ENCODE data around the gene HPS6. TPM values are rescaled to one million over a fixed set of nuclear protein-coding genes. Genes with fewer than 3 reads are reported as not detected.

The HPS6 gene
- polyA plus RNA-seq, 10 donors, result 6.4 to 10.8 (median 8.5) TPM

DNA sequence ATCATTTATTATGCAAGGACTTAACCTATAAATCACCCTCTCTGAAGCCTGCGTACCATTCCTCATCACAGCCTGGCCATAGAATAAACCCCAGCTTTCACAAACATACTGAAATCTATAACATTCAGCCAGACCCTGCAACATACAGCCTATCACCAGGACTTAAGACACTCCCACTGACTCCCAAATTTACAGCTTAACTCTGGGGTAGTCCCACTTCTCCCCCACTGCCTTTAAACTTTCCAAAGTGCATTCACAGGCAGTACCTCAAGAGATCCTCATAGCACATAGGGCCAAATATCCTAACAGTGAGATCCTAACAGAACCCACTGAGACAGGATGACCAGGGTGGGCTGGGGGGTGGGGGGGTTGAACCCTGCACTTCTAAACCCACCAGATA is 51.5 kb downstream of the HPS6 start:
- no peak for DNase-seq

Other genes with a start within 250 kb of the HPS6 start
- 100 to 1,000 TPM in 4 of 10 donors, 10 to 100 TPM in 6; 59.9 to 151 (median 84.0) TPM for gene OGA, start 246.9 kb upstream of the HPS6 start, polyA plus RNA-seq (ENCODE audit: insufficient read length in 10 of 10)
- 1 to 10 TPM; 2.4 to 8.0 (median 3.1) TPM for gene KCNIP2, start 221.5 kb upstream of the HPS6 start, polyA plus RNA-seq (ENCODE audit: insufficient read length in 10 of 10)
- 10 to 100 TPM; 11.2 to 19.1 (median 13.3) TPM for gene ARMH3, start 9.2 kb upstream of the HPS6 start, polyA plus RNA-seq (ENCODE audit: insufficient read length in 10 of 10)
- 10 to 100 TPM; 63.9 to 86.7 (median 69.8) TPM for gene LDB1, start 55.0 kb downstream of the HPS6 start, polyA plus RNA-seq (ENCODE audit: insufficient read length in 10 of 10)
- gene PPRC1, start 67.7 kb downstream of the HPS6 start, polyA plus RNA-seq (ENCODE audit: insufficient read length in 10 of 10), result 10 to 100 TPM; 23.8 to 37.4 (median 30.8) TPM
- gene NOLC1, start 87.0 kb downstream of the HPS6 start, polyA plus RNA-seq (ENCODE audit: insufficient read length in 10 of 10), result 10 to 100 TPM; 55.7 to 82.8 (median 66.3) TPM
- gene ELOVL3, start 160.9 kb downstream of the HPS6 start, polyA plus RNA-seq (ENCODE audit: insufficient read length in 10 of 10), result under 1 TPM; 0.25 to 0.80 (median 0.33) TPM
- 10 to 100 TPM in 9 of 10 donors, 1 to 10 TPM in 1; 9.9 to 16.9 (median 12.9) TPM for gene PITX3, start 176.2 kb downstream of the HPS6 start, polyA plus RNA-seq (ENCODE audit: insufficient read length in 10 of 10)
- gene GBF1, start 180.2 kb downstream of the HPS6 start, polyA plus RNA-seq (ENCODE audit: insufficient read length in 10 of 10), result 10 to 100 TPM; 41.2 to 56.6 (median 51.1) TPM